Inflammatory macrophage (primary cell): ENCODE measurements around the gene GRK2.

Experiments used
- DNase-seq, 2 donors: peaks; one replicate each; pipeline ENCODE4 v3.0.0-alpha.2; 2020 to 2022

Gene GRK2

GRCh38 chr11:67254798-67255197 is 11.5 kb upstream of the GRK2 start:
- no peak for DNase-seq

GRCh38 chr11:67255353-67255752 is 10.9 kb upstream of the GRK2 start:
- no peak for DNase-seq

- no peak for DNase-seq
Measured at GRCh38 chr11:67255864-67256263, 10.4 kb upstream of the GRK2 start.

- DNase-seq, result peak; percentile 29 to 41
Measured at GRCh38 chr11:67256477-67257135, 9.7 kb upstream of the GRK2 start.

GRCh38 chr11:67260406-67260805 is 5.9 kb upstream of the GRK2 start:
- DNase-seq, result no peak

- DNase-seq, result peak in 1 of 2 donors; percentile 42
Measured at GRCh38 chr11:67260885-67261639, 5.2 kb upstream of the GRK2 start.

GRCh38 chr11:67261640-67261945 is 4.7 kb upstream of the GRK2 start:
- no peak for DNase-seq

- DNase-seq, result no peak
Measured at GRCh38 chr11:67261946-67262681, 4.2 kb upstream of the GRK2 start.

- peak; percentile 87 to 91 for DNase-seq
Measured at GRCh38 chr11:67262731-67263675, 3.3 kb upstream of the GRK2 start.

- no peak for DNase-seq
Measured at GRCh38 chr11:67264260-67264659, 2.0 kb upstream of the GRK2 start.

GRCh38 chr11:67264877-67265632 is 1.2 kb upstream of the GRK2 start:
- DNase-seq, result no peak

GRCh38 chr11:67265633-67266448 is 432 bp upstream of the GRK2 start:
- DNase-seq, result peak; percentile 73 to 81

GRCh38 chr11:67267188-67268080 is 1.2 kb downstream of the GRK2 start:
- DNase-seq, result peak in 1 of 2 donors; percentile 41

- peak; percentile 93 to 96 for DNase-seq
Measured at GRCh38 chr11:67268081-67268961, 2.0 kb downstream of the GRK2 start.

GRCh38 chr11:67268962-67269268 is 2.6 kb downstream of the GRK2 start:
- DNase-seq, result no peak

- DNase-seq, result peak; percentile 48 to 52
Measured at GRCh38 chr11:67269401-67270255, 3.4 kb downstream of the GRK2 start.

GRCh38 chr11:67270256-67271204 is 4.3 kb downstream of the GRK2 start:
- peak; percentile 62 to 82 for DNase-seq
